HepG2 (cell line): Measurements from ENCODE around the gene KIF21B. TPM values are rescaled to one million over a fixed set of nuclear protein-coding genes. Genes with fewer than 3 reads are reported as not detected.

Source experiments
- ATAC-seq: fragments of 200-7000 bp; cut with Tn5 transposase; 3 replicates; pipeline ENCODE4 v1.9.1; 2020; ENCODE audit warnings: mild to moderate bottlenecking, moderate library complexity
- BruUV-seq: library from RNA; stranded (reverse); fragments of 400-500 nt; replicated peaks from 2 replicates; lab custom pipeline; 2021; lab: Mats Ljungman, UMichigan
- CTCF ChIA-PET: fragments of 300-600 bp; formaldehyde crosslinking; extraction: SDS; loops from one replicate; lab custom pipeline; 2021; ENCODE audit warnings: low total read pairs, inconsistent platforms, low intra/inter-chr PET ratio; lab: Yijun Ruan, JAX
- POLR2A ChIA-PET: fragments of 350-600 bp; sonication (Branson Sonifier 250); formaldehyde crosslinking; loops from one replicate; lab custom pipeline; 2020; ENCODE audit warnings: antibody characterized with exemption, inconsistent platforms; lab: Yijun Ruan, JAX
- DNase-seq: peaks from one replicate; pipeline ENCODE4 v3.0.0-alpha.2; 2015; ENCODE audit warnings: low spot score
- FAIRE-seq: peaks from 3 replicates; lab custom pipeline; 2011; peaks lifted over from hg19 to GRCh38; lab: Jason Lieb, UNC
- H2AFZ ChIP-seq: one replicate; pipeline ENCODE4 v1.6.1; 2011; ENCODE audit warnings: low read length, inconsistent platforms
- H3K27ac ChIP-seq: fragments of 300-600 bp; 3 replicates; pipeline ENCODE4 v1.8.0; 2011; ENCODE audit warnings: mixed run types, mild to moderate bottlenecking, mixed read lengths, low read length, inconsistent platforms; ENCODE audit not compliant: insufficient read depth; ENCODE audit errors: extremely low read length
- H3K27me3 ChIP-seq, 2 experiments: fragments of 200-600 bp in 1 of 2; 2 replicates in 1 of 2; 3 replicates in 1 of 2; pipeline versions ENCODE4 v1.6.0 to v1.8.0; 2011; ENCODE audit warnings: low read length in 2 of 2, mild to moderate bottlenecking in 2 of 2, moderate library complexity in 2 of 2, inconsistent platforms in 1 of 2; ENCODE audit not compliant: insufficient read depth in 2 of 2, control insufficient read depth in 1 of 2
- H3K36me3 ChIP-seq, 2 experiments: fragments of 200-600 bp in 1 of 2; replicated peaks in 1 of 2; 2 replicates in 1 of 2; 3 replicates in 1 of 2; pipeline versions ENCODE4 v1.5.1 to v1.8.0; 2011; ENCODE audit warnings: low read length in 2 of 2, inconsistent platforms in 1 of 2; ENCODE audit not compliant: insufficient read depth in 2 of 2, control insufficient read depth in 1 of 2
- H3K4me1 ChIP-seq: 2 replicates; pipeline ENCODE4 v1.5.1; 2012; ENCODE audit warnings: low read length, inconsistent platforms; ENCODE audit not compliant: insufficient read depth
- H3K4me2 ChIP-seq: 2 replicates; pipeline ENCODE4 v1.6.0; 2011; ENCODE audit warnings: low read depth, low read length, inconsistent platforms
- H3K4me3 ChIP-seq, 3 experiments: fragments of 200-600 bp in 1 of 3; sonication (generic), shearing (Covaris generic) in 1 of 3; replicated peaks in 1 of 3; 2 replicates each; pipeline ENCODE4 v1.5.1; 2011 to 2016; ENCODE audit warnings: low read length in 3 of 3, inconsistent platforms in 2 of 3, low read depth in 2 of 3, mild to moderate bottlenecking in 2 of 3, control low read depth in 1 of 3, mixed read lengths in 1 of 3; ENCODE audit not compliant: insufficient read depth in 1 of 3
- H3K79me2 ChIP-seq: one replicate; pipeline ENCODE4 v1.6.1; 2011; ENCODE audit warnings: low read length, inconsistent platforms; ENCODE audit not compliant: insufficient read depth
- H3K9ac ChIP-seq: 2 replicates; pipeline ENCODE4 v1.6.0; 2011; ENCODE audit warnings: mild to moderate bottlenecking, low read depth, low read length, inconsistent platforms; ENCODE audit not compliant: insufficient read depth
- H3K9me3 ChIP-seq: 2 replicates; pipeline ENCODE4 v1.5.1; 2012; ENCODE audit warnings: mild to moderate bottlenecking, low read length
- H4K20me1 ChIP-seq: 2 replicates; pipeline ENCODE4 v1.6.0; 2011; ENCODE audit warnings: inconsistent platforms, mild to moderate bottlenecking, low read length, moderate library complexity; ENCODE audit not compliant: insufficient read depth
- HNRNPLL ChIP-seq: fragments of 200-400 bp; formaldehyde crosslinking; IDR thresholded peaks from 2 replicates; pipeline ENCODE4 v1.6.1; 2017; ENCODE audit warnings: mild to moderate bottlenecking, low read depth, low read length; ENCODE audit not compliant: poor library complexity, severe bottlenecking
- ZHX2 ChIP-seq, 2 experiments: sonication (generic) in 1 of 2; formaldehyde crosslinking in 1 of 2; IDR thresholded peaks; 2 replicates each; pipeline versions ENCODE4 v1.6.1 to v1.9.0; 2014 to 2022; ENCODE audit warnings: antibody characterized with exemption in 1 of 2, borderline replicate concordance in 1 of 2, inconsistent platforms in 1 of 2, low read depth in 1 of 2, missing genetic modification reagents in 1 of 2
- ZNF44 ChIP-seq: sonication (generic); formaldehyde crosslinking; IDR thresholded peaks from 2 replicates; pipeline ENCODE4 v1.5.1; 2020; ENCODE audit warnings: mild to moderate bottlenecking, missing genetic modification reagents
- ZNF607 ChIP-seq: sonication (generic); formaldehyde crosslinking; IDR thresholded peaks from 2 replicates; pipeline ENCODE4 v1.5.1; 2020; ENCODE audit warnings: missing genetic modification reagents, mild to moderate bottlenecking, borderline replicate concordance
- ZNF619 ChIP-seq: sonication (generic); formaldehyde crosslinking; IDR thresholded peaks from 2 replicates; pipeline ENCODE4 v1.4.0; 2020; ENCODE audit warnings: mild to moderate bottlenecking, missing genetic modification reagents
- WGBS: methylation state at CpG from one replicate; pipeline ENCODE4 v1.1.6; 2017; ENCODE audit warnings: low lambda C conversion rate; 5-methylcytosine and 5-hydroxymethylcytosine counted together
- in situ Hi-C: cut with HindIII; loops from 2 replicates; pipeline ENCODE4 v1.10.0; 2017; ENCODE audit warnings: low pct_unique_long_range_greater_than_20kb; ENCODE audit not compliant: extremely low pct_ligation_motif_present
- intact Hi-C: fragments of 100-400 bp; cut with micrococcal nuclease; formaldehyde crosslinking; loops from one replicate; pipeline ENCODE4 v1.10.0; 2022; ENCODE audit not compliant: unreplicated experiment
- polyA plus RNA-seq, 8 experiments: library from polyadenylated mRNA; depleted of rRNA in 3 of 8; stranded (reverse) in 7 of 8; unstranded in 1 of 8; fragments of >200 nt; fragmentation: Illumina TruSeq in 4 of 8; extraction: Trizol in 4 of 8; gene quantifications; 2 replicates each; pipeline versions ENCODE4 v1.2.1 to v1.2.3, GENCODE V29; 2011 to 2016; ENCODE audit warnings: low read depth in 4 of 8, missing spikeins in 1 of 8, mixed read lengths in 1 of 8; ENCODE audit not compliant: insufficient read depth in 1 of 8
- total RNA-seq, 5 experiments: library from RNA; depleted of rRNA; stranded (reverse); fragments of >200 nt; fragmentation: Illumina TruSeq; extraction: Trizol; gene quantifications; 2 replicates each; pipeline ENCODE4 v1.2.3, GENCODE V29; 2016; ENCODE audit warnings: low read depth in 1 of 5
- TF ChIP-seq, protein P1 (sequence below): sonication (generic); formaldehyde crosslinking; IDR thresholded peaks from 2 replicates; pipeline ENCODE4 v1.4.0; 2020; ENCODE audit warnings: missing genetic modification reagents
- TF ChIP-seq, protein P2 (sequence below): sonication (generic); formaldehyde crosslinking; IDR thresholded peaks from 2 replicates; pipeline ENCODE4 v1.4.0; 2020; ENCODE audit warnings: missing genetic modification reagents
- TF ChIP-seq, protein P3 (sequence below): sonication (generic); formaldehyde crosslinking; IDR thresholded peaks from 2 replicates; pipeline ENCODE4 v1.4.0; 2020; ENCODE audit warnings: mild to moderate bottlenecking, missing genetic modification reagents

The KIF21B gene
- total and polyA plus RNA-seq, 2 of the 13 experiments (the other 11 are each of a cell fraction or from before 2014, with no cell fraction given) = 0.17 to 0.20 TPM

- Histone ChIP-seq H3K79me2 (no peaks in the 10 kb centered on the region), H2AFZ (no peak overlapping the region), H3K27ac (no peak overlapping the region), H4K20me1 (no peaks in the 10 kb centered on the region), H3K4me3 (no peak overlapping the region), H3K36me3 (no peaks in the 10 kb centered on the region), H3K9ac (no peak overlapping the region), H3K4me1 (0 out of 2 replicates have a peak, but pooled peaks cover 19% of the 10 kb centered on the region), H3K9me3 (no peaks in the 10 kb centered on the region), H3K27me3 (peaks cover 2 to 6% of the 10 kb centered on the region in 2 experiments; a peak in 4 of 5 replicates), H3K4me2 (no peak overlapping the region)
- in situ Hi-C loops = loop anchor here (5.0 to 10.0 kb wide), 2 partner anchors 82 to 141 kb away; partner anchors contain the start of genes CACNA1S and INAVA
- ChIA-PET POLR2A (no interaction called here), CTCF (interaction anchor here (3.7 kb wide), 1 partner anchor 69 kb away, joined by 24 read pairs; no protein-coding TSS in a partner anchor)
- FAIRE-seq (no peak), ATAC-seq (no peak), DNase-seq (no peak)
- 48% methylated on average over 18 of the region's 19 CpGs for WGBS
- BruUV-seq = no TSS peak
- intact Hi-C loops = loop anchor here (5.0 kb wide), 1 partner anchor 352 kb away; the partner anchor contains the start of gene KIF14
- TF ChIP-seq HNRNPLL (no peak), ZNF619 (CRISPR knock-in tag) (no peak), ZNF44 (CRISPR knock-in tag) (no peak), ZHX2 (IDR thresholded peaks at IDR 0.05; ENCODE audit: low read depth) (no peak), ZHX2 (CRISPR knock-in tag; IDR thresholded peaks at IDR 0.05; ENCODE audit: borderline replicate concordance) (no peak), ZNF607 (no peak)
- TF ChIP-seq, protein P1, sequence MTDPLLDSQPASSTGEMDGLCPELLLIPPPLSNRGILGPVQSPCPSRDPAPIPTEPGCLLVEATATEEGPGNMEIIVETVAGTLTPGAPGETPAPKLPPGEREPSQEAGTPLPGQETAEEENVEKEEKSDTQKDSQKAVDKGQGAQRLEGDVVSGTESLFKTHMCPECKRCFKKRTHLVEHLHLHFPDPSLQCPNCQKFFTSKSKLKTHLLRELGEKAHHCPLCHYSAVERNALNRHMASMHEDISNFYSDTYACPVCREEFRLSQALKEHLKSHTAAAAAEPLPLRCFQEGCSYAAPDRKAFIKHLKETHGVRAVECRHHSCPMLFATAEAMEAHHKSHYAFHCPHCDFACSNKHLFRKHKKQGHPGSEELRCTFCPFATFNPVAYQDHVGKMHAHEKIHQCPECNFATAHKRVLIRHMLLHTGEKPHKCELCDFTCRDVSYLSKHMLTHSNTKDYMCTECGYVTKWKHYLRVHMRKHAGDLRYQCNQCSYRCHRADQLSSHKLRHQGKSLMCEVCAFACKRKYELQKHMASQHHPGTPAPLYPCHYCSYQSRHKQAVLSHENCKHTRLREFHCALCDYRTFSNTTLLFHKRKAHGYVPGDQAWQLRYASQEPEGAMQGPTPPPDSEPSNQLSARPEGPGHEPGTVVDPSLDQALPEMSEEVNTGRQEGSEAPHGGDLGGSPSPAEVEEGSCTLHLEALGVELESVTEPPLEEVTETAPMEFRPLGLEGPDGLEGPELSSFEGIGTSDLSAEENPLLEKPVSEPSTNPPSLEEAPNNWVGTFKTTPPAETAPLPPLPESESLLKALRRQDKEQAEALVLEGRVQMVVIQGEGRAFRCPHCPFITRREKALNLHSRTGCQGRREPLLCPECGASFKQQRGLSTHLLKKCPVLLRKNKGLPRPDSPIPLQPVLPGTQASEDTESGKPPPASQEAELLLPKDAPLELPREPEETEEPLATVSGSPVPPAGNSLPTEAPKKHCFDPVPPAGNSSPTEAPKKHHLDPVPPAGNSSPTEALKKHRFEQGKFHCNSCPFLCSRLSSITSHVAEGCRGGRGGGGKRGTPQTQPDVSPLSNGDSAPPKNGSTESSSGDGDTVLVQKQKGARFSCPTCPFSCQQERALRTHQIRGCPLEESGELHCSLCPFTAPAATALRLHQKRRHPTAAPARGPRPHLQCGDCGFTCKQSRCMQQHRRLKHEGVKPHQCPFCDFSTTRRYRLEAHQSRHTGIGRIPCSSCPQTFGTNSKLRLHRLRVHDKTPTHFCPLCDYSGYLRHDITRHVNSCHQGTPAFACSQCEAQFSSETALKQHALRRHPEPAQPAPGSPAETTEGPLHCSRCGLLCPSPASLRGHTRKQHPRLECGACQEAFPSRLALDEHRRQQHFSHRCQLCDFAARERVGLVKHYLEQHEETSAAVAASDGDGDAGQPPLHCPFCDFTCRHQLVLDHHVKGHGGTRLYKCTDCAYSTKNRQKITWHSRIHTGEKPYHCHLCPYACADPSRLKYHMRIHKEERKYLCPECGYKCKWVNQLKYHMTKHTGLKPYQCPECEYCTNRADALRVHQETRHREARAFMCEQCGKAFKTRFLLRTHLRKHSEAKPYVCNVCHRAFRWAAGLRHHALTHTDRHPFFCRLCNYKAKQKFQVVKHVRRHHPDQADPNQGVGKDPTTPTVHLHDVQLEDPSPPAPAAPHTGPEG (CRISPR knock-in tag) = no peak
- TF ChIP-seq, protein P2, sequence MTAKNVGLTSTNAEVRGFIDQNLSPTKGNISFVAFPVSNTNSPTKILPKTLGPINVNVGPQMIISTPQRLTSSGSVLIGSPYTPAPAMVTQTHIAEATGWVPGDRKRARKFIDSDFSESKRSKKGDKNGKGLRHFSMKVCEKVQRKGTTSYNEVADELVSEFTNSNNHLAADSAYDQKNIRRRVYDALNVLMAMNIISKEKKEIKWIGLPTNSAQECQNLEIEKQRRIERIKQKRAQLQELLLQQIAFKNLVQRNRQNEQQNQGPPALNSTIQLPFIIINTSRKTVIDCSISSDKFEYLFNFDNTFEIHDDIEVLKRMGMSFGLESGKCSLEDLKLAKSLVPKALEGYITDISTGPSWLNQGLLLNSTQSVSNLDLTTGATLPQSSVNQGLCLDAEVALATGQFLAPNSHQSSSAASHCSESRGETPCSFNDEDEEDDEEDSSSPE = no peak
- TF ChIP-seq, protein P3, sequence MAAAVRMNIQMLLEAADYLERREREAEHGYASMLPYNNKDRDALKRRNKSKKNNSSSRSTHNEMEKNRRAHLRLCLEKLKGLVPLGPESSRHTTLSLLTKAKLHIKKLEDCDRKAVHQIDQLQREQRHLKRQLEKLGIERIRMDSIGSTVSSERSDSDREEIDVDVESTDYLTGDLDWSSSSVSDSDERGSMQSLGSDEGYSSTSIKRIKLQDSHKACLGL (CRISPR knock-in tag) = no peak
Observed at GRCh38 chr1:200973937-200974657, 49.4 kb downstream of the KIF21B start.
